GOT3 (cell line): ENCODE data around the gene CCDC158.

ENCODE experiments used
- DNase-seq: peaks from one replicate; lab custom pipeline; 2025; ENCODE audit warnings: mixed read lengths; lab: John Stamatoyannopoulos, UW

CCDC158 gene

GRCh38 chr4:76279462-76279861 lies 141.5 kb downstream of the CCDC158 start:
- no peak for DNase-seq

- DNase-seq, result no peak
These were observed 142.4 kb downstream of the CCDC158 start for GRCh38 chr4:76278583-76278982.

GRCh38 chr4:76277667-76278066 lies 143.3 kb downstream of the CCDC158 start:
- DNase-seq, result no peak

GRCh38 chr4:76276813-76277212 lies 144.1 kb downstream of the CCDC158 start:
- no peak for DNase-seq

- no peak for DNase-seq
These were observed 145.3 kb downstream of the CCDC158 start for GRCh38 chr4:76275486-76276124.

GRCh38 chr4:76272999-76273398 lies 147.9 kb downstream of the CCDC158 start:
- DNase-seq, result no peak

- DNase-seq, result no peak
These were observed 148.4 kb downstream of the CCDC158 start for GRCh38 chr4:76272582-76272981.

- DNase-seq, result no peak
These were observed 148.9 kb downstream of the CCDC158 start for GRCh38 chr4:76272073-76272472.

- no peak for DNase-seq
These were observed 149.7 kb downstream of the CCDC158 start for GRCh38 chr4:76271248-76271647.

GRCh38 chr4:76270244-76271175 lies 150.4 kb downstream of the CCDC158 start:
- no peak for DNase-seq

GRCh38 chr4:76267811-76268210 lies 153.1 kb downstream of the CCDC158 start:
- DNase-seq, result no peak

- DNase-seq, result no peak
These were observed 154.3 kb downstream of the CCDC158 start for GRCh38 chr4:76266627-76267026.

GRCh38 chr4:76265631-76266218 lies 155.2 kb downstream of the CCDC158 start:
- DNase-seq, result no peak
